ENCODE data around the gene EXT2. TPM values are rescaled to one million over a fixed set of nuclear protein-coding genes. Genes with fewer than 3 reads are reported as not detected.

The EXT2 gene
- polyA plus RNA-seq, 3 donors, result 64.7 to 71.0 (median 67.8) TPM

DNA sequence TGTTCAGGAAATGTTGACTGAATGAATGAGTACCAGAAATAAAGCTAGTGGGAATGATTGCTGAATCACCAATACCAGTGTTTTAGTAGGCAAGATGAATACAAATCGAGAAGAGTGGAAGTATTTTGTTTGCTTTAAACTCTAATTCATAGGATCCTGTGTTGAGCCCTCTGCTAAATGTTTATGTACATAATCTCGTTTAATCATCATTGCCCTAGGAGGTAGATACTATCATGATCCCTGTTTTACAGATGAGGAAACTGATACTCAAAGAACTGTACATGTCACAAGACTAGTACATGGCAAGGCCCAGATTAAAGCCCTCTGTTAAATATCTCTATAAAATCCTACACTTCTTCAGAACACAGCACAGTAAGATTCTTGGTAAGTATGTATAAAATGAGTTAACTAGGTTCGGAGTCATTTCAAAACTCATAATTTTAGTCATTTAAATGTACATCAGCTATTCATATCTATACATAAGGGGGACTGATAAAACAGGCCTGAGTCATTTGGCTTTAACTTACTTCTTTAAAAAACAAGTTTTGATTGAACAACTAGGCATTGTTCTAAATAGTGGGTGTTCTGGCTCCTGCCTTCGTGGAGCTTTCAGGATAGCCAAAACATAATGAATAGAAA lies 97.1 kb downstream of the EXT2 start:
- DNase-seq, result no peak

DNA sequence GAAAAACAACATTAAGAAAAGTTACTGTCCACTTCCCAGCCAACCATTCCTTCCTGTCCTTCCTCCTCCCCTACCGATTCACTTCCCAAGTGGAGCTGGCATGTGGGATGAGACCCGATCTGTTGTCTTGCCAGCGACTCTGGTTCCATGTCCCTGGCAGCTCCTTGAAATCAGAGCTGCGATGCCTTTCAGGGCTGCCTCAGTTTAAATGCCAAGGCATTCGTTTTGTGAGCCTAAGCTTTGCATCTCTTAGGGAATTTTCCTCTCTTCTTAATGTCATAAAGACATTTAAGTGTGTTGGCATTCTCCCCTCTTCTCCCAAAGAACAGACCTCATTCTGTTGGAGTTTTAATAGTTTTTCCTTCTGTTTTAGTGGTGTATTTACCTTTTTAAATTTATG lies 98.4 kb downstream of the EXT2 start:
- DNase-seq, result no peak

DNA sequence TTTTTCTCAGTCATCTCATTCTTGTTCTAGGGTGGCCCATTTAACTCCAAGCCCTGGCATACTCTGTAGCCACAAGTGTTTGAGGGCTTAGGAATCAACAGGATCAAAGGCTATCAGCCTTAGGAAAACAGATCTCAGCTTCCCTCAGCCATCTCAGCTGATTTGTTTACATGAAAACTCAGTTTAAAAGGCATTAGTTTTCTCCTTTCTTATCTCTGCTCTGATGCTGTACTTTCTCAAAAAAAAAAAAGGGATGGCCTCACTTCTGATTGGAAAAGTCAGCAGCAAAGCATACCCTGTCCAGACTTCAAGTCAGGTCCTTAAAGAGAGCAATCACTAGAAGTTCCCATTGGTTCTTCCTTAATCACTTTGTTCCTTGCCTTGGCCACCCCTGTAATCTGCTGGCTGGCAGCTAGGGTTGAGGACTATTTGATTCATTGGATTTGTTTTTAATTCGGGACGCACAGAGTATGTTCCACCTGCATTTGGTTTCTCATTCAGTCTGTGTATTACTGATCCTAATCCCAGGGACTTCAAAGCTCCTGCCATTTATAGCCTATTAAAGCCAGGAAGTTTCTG lies 102.8 kb downstream of the EXT2 start:
- no peak for DNase-seq

DNA sequence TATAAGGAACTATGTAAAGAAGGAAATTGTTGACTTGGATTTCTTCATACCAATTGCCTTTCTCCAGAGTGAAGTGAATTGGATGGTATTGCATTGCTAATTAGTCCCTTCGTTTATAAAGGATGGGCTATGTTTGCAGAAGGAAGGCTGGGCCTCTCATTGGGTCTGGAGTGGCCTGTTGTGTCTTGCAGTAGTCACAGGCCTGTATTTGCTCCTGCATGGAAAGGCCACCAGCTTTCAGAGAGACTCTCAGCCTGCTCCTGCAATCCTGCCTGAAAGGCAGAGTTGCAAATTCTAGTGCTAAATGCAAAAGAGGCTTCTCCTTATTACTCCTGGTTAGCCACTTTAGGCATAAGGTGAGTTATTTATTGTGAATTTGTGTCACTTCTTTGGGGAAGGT lies 103.8 kb downstream of the EXT2 start:
- no peak for DNase-seq

DNA sequence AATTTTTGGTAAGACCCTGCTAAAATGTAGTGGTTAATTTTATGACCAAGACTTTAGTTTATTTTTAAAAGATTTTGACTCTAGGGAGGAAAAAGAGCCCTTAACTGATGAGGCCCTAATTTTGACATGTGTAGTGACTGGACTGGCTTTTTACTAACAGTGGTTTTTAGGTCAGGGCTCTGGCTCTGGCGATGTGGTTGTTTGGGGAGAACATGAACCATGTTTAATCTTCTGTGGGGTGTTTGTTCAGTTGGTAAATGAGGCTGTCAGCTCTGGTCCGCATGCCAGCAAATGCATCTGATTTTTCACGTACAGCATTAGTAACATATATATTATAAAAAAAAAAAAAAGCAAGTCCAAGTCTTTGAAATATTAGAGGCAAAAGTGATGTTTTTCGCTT lies 104.3 kb downstream of the EXT2 start:
- no peak for DNase-seq

DNA sequence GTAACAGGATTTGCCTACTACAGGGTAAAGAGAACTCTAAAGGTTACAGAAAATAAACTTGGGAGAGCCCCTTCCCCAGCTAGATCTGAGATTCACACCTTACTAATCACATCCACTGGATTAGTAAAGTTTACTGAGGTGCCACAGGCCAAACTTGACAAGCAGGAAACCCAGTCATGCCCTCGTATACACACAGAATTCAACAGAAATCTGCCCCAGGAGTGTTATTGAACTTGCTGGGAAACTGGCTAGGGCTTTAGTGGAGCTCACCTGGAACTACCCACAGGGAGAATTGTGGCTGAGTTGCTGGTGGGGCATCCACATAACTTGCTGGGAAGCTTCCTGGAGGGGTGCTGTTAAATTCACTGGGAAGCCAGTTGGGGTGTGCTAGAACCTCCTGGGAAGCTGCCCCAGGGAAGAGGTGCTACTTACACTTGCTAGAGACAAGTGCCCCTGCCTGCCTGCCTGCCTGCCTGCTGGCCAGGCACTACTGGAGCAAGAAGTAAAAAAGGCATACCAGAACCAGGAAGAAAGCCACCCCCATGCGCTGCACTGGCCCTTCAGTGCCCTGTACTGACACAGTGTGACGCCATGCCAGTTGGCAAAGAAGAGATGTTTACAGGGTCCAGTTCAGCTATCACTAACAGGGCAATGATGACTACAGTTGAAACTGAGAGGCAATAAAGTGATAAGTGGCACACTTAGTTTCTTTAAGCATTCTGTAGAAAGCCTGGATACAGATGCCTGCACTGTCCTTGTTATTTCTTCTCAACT lies 108.0 kb downstream of the EXT2 start:
- no peak for DNase-seq

DNA sequence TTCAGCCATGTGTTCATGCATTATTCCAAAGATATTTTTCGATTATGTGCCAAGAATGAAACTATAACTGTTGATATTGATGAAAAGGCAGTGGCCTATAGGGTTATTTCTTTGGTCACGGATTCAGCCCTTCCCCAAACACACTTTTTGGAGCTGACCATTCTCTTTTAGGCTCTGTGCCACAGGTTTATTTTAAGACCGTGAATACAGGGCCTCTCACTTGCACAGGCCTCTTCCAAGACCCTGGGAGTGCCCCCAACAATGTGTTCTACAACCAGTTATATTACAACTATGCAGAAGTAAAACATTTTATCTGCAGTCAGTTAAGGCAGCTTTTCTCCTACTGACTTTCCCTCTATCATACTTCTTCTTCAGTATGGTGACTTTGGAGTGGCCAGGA lies 109.9 kb downstream of the EXT2 start:
- no peak for DNase-seq

DNA sequence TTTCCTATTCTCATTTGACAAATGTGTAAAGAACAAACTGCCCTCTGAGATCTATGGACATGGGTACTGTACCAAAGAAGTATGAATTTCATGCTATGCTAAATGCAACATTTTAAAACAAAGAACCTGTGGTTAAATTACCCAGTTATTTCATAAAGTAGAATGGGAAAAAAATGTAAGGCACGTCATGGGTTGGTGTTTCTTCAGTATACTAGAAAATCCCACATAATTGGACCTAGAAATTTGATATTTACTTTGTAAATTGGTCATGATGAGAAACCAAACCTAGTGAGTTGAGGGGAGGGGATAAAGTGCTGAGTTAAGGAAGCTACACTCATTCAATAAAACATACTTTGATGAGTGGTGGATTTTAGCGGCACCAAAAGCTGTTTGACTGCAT lies 110.4 kb downstream of the EXT2 start:
- DNase-seq, result no peak

DNA sequence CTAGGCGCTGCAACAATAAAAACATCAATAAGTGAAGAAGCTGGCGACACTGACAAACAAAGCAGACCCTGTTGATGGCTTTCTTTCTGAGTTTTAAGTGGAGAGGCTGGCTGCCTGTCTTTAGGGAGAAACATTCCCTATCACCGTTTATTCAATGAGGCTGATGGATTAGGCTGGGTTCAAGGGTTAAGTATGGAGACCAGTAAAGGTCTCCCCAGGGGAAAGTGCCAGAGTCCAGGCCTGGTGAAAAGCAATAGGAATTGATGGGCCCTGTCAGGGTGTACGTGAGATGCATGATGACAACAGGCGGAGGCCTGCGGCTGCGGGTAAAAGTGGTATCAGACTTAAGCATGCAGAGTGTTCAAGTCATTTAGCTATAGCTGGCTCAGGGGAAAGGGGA lies 111.8 kb downstream of the EXT2 start:
- DNase-seq, result no peak

DNA sequence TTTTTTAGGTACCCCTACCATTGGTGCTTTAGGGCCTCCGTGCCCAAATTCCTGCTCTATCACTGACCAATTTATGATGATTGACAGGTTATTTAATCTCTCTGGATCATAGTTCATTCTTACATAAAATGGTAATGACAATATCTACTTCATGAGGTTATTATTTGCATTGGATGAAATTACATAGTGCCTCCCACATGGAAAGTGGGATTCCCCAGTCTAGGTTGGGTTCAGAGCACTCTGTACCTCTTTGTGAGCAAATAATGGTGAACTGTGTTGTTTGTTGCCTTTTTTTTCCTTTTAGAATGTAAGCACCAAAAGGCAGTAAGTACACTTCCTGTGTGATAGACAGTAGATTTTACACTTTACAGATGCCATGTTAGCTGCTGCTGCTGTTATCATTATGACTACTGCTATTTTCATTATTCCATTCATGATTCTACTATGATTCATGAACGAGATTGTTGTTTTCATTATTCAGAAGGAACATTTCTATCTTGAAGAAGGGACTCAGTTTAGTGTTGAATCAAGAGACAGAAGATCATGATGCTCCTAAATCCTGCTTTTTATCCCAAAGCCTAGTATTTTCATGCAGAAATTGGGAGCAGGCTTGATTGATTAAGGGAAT lies 113.6 kb downstream of the EXT2 start:
- no peak for DNase-seq

DNA sequence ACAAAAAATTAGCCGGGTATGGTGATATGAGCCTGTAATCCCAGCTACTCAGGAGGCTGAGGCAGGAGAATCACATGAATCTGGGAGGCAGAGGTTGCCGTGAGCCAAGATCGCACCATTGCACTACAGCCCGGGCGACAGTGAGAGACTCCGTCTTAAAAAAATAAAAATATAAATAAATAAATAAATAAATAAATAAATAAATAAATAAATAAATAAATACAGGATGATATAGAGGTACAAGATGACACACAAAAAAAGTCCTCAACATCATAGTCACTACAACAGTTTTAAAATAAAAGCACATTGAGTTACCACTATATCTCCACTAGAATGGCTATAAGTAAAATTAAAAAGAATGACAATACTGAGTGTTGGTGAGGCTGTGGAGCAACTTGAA lies 116.7 kb downstream of the EXT2 start:
- no peak for DNase-seq

DNA sequence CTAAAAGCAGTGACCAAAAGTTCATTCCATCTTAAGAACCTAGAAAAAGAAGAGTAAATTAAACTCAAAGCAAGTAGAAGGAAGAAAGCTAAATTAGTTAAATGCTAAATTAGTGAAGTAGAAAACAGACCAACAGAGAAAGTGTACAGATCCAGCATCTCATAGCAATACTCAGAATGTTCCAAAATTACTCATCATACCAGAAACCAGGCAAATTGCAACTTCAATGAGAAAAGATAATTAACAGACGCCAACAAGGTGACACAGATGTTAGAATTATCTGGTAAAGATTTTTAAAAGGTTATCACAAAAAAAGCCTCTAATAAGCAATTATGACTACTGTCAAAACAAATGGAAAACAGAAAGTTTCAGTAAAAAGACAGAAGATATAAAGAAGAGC lies 117.7 kb downstream of the EXT2 start:
- DNase-seq, result no peak

DNA sequence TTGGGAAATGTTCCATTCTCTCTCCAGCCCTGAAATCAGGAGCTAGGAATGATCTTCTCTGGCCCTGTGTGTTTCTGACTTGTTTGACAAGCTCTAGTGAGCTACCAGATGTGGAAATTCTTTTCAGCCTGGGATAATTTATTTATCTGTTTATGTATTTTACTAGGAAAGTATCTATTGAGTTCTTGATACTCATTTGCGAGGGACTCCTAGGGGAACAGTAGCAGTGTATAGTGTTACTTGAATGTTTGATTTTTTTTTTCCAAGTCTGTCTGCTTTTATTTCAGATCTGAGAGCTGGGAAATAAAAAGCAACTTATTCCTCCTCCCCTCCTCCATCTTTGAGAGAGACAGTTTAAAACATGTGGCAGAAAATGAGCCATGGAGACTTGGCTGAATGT lies 122.0 kb downstream of the EXT2 start:
- DNase-seq, result no peak

DNA sequence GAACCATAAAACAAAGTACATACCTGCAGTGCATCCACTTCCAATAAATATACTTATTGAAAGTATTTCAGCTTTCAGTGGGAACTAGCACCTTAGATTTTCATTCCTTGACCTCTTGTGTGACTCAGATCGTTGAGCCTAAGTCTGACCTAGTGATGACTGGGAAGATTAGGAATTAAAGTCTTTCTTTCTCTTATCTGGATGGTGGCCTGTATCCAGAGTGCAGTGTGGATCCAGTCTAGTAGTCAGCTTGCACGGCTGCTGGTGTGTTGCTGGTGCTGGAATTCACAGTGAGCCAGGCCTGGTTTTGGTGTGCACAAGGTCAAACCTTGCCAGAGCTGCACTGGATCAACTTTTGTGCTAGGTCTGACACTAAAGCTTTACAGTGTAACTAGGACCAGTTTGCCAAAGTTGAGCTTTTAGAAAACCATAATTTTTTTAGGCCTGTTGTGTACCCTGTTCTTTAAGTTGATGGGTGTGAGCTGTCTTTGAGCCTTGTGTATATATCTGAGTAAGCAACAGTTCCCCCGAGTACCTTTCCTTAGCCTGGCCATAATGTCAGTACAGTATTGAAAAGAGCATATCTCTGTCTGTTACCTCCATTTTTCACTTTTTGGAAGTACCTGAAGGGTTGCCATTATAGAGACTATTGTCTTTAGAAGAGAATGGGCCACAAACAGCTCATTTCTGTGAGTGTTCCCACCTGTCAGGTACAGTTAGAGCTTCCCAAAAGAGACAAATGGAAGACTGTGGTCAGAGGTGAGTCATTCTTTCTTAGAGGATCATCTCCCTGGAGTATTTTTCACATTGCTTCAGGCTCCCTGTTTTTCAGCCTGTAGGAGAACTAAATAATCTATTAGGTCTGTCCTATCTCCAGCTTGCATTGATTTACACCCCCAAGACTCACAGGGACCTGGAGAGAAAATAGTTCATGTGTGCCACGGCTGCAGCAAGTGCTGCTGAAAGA lies 124.6 kb downstream of the EXT2 start:
- DNase-seq, result no peak

DNA sequence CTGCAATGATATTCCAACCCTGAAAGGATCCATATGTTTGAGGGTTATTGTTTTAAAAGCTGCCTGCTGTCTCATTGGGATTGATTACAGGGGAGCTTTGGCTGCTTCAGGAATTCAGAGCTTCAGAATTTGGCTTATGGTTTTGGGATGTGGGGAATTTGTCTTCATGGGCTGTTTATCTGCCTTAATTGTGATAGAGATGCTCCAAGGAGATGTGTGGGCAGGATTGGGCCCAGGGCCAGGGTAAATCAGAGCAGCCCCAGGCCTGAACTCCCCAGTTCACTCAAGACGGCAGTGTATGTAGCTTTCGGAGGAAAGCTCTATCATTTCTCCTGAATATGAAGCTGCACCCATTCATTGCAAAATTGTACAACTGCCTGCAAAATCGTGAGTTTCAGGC lies 126.0 kb downstream of the EXT2 start:
- DNase-seq, result no peak

DNA sequence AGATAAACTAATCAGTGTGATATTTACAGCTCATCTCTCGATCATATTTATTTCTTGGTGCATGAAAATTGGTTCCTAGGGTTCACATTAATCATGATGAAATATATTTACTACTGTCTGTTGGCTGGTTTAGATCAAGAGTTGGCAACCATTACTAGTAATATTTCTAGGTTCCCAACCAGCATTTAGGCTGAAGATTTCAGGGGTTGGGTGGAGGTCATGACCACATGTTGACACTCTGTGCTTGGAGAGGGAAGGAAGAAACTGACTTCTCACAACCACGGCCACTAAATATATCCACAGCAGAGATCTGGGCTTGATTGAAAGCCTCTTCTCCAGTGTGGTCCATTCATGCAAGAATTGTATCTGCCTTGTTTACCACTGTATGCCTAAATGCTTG lies 126.5 kb downstream of the EXT2 start:
- DNase-seq, result no peak

DNA sequence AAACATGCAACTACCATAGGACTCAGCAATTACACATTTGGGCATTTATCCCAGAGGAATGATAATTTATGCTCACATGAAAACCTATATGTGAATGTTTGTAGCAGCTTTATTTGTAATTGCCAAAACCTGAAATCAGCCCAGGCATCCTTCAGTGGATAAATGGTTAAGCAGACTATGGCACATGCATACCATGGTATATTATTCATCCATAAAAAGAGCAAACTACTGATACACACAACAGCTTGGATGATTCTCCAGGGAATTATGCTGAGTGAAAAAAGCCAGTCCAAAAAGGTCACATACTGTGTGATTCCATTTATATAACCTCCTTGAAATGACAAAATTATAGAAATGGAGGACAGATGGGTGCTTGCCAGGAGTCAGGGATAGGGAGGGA lies 127.8 kb downstream of the EXT2 start:
- DNase-seq, result no peak

DNA sequence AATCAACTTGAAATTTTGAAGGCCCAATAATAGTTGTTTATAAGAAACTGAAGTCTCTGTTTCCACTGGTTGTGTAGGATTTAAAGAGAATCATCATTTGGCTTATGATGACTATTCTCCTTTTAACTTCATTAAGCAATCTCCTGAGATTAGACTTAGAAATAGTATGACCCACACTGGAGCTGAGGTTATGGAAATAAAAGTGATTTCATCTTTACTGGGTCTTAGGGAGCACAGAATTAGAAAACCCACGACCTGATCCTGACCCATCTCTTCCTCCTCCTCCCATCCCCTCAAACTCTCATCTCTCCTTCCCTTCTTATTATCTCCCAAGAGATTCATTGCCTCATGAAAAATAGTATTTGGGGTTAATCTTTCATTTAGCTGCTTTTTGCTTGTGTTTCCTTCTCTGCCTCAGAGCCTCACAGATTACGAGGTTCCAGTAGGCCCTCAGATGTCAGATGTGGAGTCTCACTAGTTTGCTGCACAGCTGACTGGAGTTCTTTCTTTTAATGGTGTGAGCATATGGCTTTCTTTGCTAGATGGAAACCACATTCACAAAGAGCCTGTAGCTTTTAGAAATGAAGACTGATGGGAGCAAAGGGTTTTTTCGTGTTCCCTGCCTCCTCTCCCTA lies 129.5 kb downstream of the EXT2 start:
- DNase-seq, result no peak

DNA sequence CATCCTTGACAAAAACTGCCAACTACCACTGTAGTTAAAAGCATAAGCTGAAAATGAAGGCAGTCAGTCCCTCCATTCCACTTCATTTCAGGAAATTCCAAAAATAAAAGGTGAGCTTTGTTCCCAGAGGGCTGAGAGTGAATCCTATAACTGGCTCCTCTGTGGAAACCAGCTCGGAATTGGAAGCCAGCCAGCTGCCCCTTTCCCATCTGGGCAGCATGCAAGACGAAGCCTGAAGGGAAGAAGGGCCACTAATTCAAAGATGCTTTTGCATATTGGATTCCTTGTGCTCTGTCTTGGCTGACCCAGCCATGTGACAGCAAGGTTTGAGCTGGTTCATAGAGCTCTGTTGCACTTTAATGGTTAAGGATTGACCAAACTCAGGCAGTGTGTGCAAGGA lies 131.0 kb downstream of the EXT2 start:
- no peak for DNase-seq

DNA sequence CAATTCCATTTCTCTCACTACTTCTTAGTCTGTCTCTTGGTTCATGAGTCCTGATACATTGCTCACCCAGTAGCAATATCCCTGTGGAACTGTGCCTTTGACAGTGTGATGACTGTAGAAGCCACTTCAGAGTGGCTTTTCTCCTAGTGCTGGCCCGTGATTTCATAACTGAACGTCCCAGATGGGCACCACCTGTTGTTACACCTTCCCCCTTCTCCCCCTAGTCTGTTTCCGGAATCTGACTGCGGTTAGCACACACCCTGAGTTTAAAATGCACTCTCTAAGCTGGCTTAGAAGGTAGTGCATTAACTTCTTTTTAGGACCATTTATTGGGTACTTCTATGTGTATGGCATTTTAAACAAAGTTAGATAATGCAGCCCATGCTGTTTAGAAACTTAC lies 131.5 kb downstream of the EXT2 start:
- no peak for DNase-seq

DNA sequence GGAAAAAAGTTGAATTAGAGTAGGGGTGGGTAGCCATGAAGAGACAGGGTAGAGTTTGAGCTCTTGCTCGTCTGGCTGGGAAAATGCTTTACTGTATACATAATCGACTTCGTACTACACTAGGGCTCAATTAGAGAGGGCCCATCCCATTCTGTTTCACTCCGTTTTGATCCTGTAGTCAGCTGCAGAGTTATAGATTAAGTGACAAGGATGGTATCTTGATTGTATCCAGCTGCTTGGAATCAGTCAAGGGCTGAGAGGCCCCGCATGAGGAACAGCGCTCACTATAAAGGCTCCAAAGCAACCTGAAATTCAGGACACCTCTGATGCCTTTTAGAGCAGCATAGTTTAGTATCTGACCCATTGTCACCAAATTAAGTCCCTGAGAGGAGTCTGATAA lies 132.9 kb downstream of the EXT2 start:
- DNase-seq, result no peak

Measured in renal pelvis (tissue), 4 donors.